Fibroblast of peridontal ligament (primary cell): ENCODE measurements around the gene SPEM1.
"Not testable (repeated sequence)": the region's sequence is repeated elsewhere in the genome, so short reads cannot be mapped to it uniquely, and the experiment has no call there.

Experiments used
- DNase-seq: peaks from one replicate; pipeline ENCODE4 v3.0.0-alpha.2; 2010; ENCODE audit errors: extremely low read depth

SPEM1 gene

DNA sequence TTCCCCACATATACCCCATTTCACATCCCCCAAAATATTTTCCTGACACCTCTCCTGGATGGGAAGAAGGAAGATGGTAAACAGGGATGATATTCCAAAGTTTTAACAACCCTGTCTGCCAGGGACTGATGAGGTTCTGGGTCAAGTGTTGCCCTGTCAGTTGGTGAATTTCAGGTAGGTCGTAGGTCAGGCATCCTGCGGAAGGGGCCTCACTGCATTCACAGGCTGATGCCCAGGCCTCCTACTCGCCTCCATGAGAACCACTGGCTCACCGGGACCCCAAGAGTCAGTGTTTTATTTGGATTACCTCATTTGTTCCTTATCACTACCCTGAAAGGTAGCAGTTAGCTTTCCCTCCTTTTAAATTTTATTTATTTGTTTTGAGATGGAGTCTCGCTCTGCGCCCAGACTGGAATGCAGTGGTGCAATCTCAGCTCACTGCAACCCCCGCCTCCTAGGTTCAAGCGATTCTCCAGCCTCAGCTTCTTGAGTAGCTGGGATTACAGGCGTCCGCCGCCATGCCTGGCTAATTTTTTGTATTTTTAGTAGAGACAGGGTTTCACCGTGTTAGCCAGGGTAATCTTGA is 48.8 kb downstream of the SPEM1 start:
- no peak for DNase-seq

DNA sequence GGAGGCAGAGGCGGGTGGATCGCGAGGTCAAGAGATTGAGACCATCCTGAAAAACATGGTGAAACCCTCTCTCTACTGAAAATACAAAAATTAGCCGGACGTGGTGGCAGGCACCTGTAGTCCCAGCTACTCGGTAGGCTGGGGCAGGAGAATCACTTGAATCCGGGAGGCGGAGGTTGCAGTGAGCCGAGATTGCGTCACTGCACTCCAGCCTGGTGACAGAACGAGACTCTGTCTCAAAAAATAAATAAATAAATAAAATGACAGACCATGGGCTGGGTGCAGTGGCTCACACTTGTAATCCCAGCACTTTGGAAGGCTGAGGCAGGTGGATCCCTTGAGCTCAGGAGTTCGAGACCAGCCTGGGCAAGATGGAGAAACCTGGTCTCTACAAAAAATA is 49.7 kb downstream of the SPEM1 start:
- not testable (repeated sequence) for DNase-seq

DNA sequence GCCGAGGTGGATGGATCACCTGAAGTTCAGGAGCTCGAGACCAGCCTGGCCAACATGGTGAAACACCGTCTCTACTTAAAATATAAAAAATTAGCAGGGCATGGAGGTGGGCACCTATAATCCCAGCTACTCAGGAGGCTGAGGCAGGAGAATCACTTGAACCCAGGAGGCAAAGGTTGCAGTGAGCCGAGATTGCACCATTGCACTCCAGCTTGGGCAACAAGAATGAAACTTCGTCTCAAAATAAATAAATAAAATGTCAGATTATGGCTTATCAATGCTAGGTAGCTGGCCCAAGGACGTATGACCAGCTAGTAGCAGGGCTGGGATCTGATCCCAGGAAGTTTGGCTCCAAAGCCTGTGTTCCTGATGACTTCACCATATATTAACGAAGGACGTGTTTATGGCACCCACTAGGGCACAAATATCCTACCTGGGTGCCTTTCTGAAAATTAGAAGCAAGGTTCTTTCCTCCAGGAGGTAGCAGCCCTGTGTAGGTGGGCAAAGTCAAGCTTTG is 50.4 kb downstream of the SPEM1 start:
- DNase-seq = not testable (repeated sequence)
